K562 (cell line): ENCODE results near the gene BPNT1. TPM values are rescaled to one million over a fixed set of nuclear protein-coding genes. Genes with fewer than 3 reads are reported as not detected.

Source experiments
- ELF2 ChIP-seq: fragments of 250-450 bp; sonication (Bioruptor Pico); IDR thresholded peaks from 2 replicates; pipeline ENCODE4 v1.5.0; 2021; ENCODE audit warnings: mild to moderate bottlenecking
- LARP7 ChIP-seq: fragments of 450-650 bp; IDR thresholded peaks from 2 replicates; pipeline ENCODE4 v1.6.1; 2016
- MBD1 ChIP-seq: fragments of 250-450 bp; sonication (Bioruptor Pico); IDR thresholded peaks from 2 replicates; pipeline ENCODE4 v1.8.0; 2022; ENCODE audit warnings: inconsistent platforms
- NR3C1 ChIP-seq: sonication (generic); formaldehyde crosslinking; IDR thresholded peaks from 2 replicates; pipeline ENCODE4 v1.8.1; 2022; ENCODE audit warnings: missing genetic modification reagents
- REST ChIP-seq, 2 experiments: fragments of 450-650 bp; formaldehyde crosslinking in 1 of 2; IDR thresholded peaks; 2 replicates each; pipeline versions ENCODE4 v1.4.0 to v1.6.1; 2014 to 2020; ENCODE audit warnings: mild to moderate bottlenecking in 2 of 2, borderline replicate concordance in 1 of 2, low read depth in 1 of 2
- RFX1 ChIP-seq: fragments of 450-650 bp; IDR thresholded peaks from 2 replicates; pipeline ENCODE4 v1.6.1; 2016; ENCODE audit warnings: mild to moderate bottlenecking, moderate library complexity
- ZNF174 ChIP-seq: fragments of 250-450 bp; sonication (Bioruptor Pico); IDR thresholded peaks from 2 replicates; pipeline ENCODE4 v1.4.0; 2020; ENCODE audit warnings: mild to moderate bottlenecking
- polyA plus RNA-seq, 8 experiments: library from polyadenylated mRNA; depleted of rRNA in 4 of 8; stranded (reverse) in 5 of 8; unstranded in 3 of 8; fragments of >200 nt; fragmentation: Nextera tagmentation in 2 of 8; fragmentation: Illumina TruSeq in 1 of 8; extraction: Ambion mirVana in 2 of 8; extraction: Trizol in 1 of 8; gene quantifications; 2 replicates each; pipeline versions ENCODE4 v1.2.1 to v1.2.3, GENCODE V29; 2011 to 2014; ENCODE audit warnings: inconsistent platforms in 1 of 8, missing spikeins in 1 of 8
- total RNA-seq, 7 experiments: library from RNA; depleted of rRNA in 6 of 7; stranded (reverse); fragments of >200 nt in 6 of 7; fragmentation: Illumina TruSeq in 2 of 7; extraction: Trizol in 2 of 7; gene quantifications; 2 replicates each; pipeline versions ENCODE4 v1.2.1 to v1.2.3, GENCODE V29; 2011 to 2021; ENCODE audit warnings: low replicate concordance in 1 of 7

BPNT1 gene
- total and polyA plus RNA-seq, 9 of the 15 experiments (the other 6 are each of a cell fraction or from before 2014, with no cell fraction given): 30.2 to 73.8 (median 40.5) TPM

GRCh38 chr1:220094016-220094911, 4.7 kb upstream of the BPNT1 start, which contains the start of gene IARS2 (continued):
- peak; percentile 4; the same call in 1 of the 2 replicates for TF ChIP-seq REST (IDR thresholded peaks at IDR 0.05; ENCODE audit: borderline replicate concordance)
- TF ChIP-seq REST (CRISPR knock-in tag; IDR thresholded peaks at IDR 0.05; ENCODE audit: low read depth): 0 out of 2 replicates have a peak, but pooled peaks have one; percentile 46
- no peak for TF ChIP-seq ZNF174 (CRISPR knock-in tag)
- no peak for TF ChIP-seq RFX1
- no peak for TF ChIP-seq LARP7
- no peak for TF ChIP-seq NR3C1
- no peak; the same call in 1 of the 2 replicates for TF ChIP-seq ELF2
- no peak for TF ChIP-seq MBD1 (CRISPR knock-in tag)
